ENCODE results near the gene STXBP4. TPM values are rescaled to one million over a fixed set of nuclear protein-coding genes. Genes with fewer than 3 reads are reported as not detected.

The STXBP4 gene
- total RNA-seq, 1 experiment from 2014 or later = 13.6 TPM

- DNase-seq (ENCODE audit: low read depth) = no peak
These were observed 3.3 kb downstream of the STXBP4 start for GRCh38 chr17:54971901-54972300.

- DNase-seq (ENCODE audit: low read depth) = no peak
These were observed 4.0 kb downstream of the STXBP4 start for GRCh38 chr17:54972406-54973138.

GRCh38 chr17:54974759-54975158 is 6.2 kb downstream of the STXBP4 start:
- peak; percentile 21 for DNase-seq (ENCODE audit: low read depth)

GRCh38 chr17:54976316-54976715 is 7.8 kb downstream of the STXBP4 start:
- DNase-seq (ENCODE audit: low read depth) = no peak

GRCh38 chr17:54977744-54978143 is 9.2 kb downstream of the STXBP4 start:
- DNase-seq (ENCODE audit: low read depth) = no peak

DNA sequence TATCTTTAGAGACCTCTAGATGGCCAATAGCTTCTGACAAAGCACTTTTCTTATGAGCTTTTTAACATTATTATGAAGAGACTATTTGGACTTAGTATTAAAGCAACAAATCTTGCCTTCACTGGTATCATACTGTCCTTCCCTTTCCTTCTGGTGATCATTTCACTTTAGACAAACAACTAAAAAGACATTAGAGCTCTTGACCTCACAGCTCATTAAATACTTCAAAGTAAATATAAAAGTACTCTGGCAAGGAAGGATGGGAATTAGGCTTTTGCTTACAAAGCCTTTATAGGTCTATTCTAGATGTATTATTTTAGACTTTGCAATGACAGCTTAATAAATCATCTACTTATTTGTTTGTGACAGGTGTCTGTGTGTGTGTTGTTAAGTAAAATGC is 11.1 kb downstream of the STXBP4 start:
- no peak for DNase-seq (ENCODE audit: low read depth)

DNA sequence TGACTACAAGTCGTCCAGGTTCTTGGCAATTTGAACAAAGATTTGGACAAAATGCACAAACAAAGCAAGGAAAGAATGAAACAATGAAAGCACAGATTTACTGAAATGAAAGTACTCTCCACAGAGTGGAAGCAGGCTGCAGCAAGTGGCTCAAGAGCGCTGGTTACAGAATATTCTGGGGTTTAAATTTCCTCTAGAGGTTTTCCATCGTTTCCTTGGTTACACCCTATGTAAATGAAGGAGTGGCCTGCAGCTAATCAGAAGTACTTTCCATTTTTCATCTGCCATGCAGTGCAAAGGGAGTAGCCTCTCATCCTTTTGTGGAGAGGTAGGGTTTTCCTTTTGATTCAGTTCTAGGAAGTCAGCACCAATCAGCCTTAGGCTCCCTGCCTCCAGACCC is 11.8 kb downstream of the STXBP4 start:
- DNase-seq (ENCODE audit: low read depth) = no peak

- DNase-seq (ENCODE audit: low read depth) = no peak
These were observed 13.8 kb downstream of the STXBP4 start for GRCh38 chr17:54982399-54982798.

DNA sequence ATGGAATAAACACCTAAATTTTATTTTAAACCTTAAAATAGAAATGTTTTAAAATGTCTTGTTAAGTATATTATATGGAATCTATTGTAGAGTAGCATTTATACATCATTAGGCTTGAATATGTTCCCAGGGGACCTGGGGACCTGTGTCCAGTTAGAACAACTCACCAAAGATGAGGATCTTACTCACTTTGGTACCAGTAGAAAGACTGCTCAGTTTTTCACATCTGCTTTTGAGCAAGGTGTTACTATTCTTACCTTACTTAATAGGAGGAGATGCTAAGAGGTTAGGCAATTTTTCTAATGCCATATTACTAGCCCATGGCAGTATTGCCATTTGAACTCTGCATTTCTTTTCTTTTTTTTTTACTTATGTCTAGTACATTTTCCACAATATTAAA is 14.7 kb downstream of the STXBP4 start:
- no peak for DNase-seq (ENCODE audit: low read depth)

DNA sequence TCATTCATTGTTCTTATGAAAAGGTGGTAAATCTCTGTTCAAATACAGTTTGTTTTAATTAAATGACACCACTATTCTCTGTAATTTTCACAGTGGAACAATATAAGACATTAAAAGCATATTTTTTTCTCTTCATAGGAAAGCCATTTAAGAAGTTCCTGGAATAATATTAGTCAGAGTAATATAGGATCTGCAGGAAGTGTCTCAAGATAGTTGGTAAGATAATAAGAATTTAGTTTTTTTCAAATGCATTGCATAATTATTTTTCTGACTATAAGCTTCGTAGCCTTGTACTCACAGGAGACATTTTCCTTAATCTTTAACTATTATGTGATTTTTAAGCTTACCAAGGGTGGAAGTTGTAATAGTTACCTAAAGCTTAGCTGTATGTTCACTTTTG is 16.9 kb downstream of the STXBP4 start:
- DNase-seq (ENCODE audit: low read depth) = no peak

- DNase-seq (ENCODE audit: low read depth) = no peak
These were observed 21.6 kb downstream of the STXBP4 start for GRCh38 chr17:54990118-54990517.

GRCh38 chr17:54991567-54991966 is 23.0 kb downstream of the STXBP4 start:
- no peak for DNase-seq (ENCODE audit: low read depth)

DNA sequence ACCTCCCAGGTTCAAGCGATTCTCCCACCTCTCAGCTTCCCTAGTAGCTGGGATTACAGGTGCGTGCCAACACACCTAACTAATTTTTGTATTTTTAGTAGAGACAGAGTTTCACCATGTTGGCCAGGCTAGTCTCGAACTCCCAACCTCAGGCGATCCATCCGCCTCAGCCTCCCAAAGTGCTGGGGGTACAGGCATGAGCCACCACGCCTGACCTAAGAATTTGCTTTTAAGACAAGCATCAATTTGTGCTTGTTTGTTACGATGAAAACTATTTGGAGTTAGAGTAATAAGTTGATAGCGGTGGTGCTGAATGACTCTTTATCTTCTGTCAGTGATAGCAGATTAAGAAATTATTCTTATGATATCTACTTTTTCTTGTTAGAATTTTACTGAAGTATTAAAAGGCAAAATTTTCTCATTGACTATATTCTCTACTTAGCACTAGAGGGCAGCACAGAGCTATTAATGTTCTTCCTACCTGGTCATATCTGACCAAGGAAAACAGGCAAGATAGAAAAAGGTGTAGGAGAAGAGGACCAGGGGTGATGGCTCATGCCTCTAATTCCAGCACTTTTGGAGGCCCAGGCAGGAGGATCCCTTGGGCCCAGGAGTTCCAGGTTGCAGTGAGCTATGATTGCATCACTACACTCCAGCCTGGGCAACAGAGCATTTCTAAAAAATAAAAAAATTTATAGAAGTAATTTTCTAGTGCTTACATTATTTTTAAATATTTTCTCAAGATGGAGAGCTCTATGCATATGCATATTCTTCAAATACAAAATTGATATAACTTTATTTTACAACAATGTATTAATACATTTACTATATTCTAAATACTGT is 24.5 kb downstream of the STXBP4 start:
- DNase-seq (ENCODE audit: low read depth) = peak; percentile 58

DNA sequence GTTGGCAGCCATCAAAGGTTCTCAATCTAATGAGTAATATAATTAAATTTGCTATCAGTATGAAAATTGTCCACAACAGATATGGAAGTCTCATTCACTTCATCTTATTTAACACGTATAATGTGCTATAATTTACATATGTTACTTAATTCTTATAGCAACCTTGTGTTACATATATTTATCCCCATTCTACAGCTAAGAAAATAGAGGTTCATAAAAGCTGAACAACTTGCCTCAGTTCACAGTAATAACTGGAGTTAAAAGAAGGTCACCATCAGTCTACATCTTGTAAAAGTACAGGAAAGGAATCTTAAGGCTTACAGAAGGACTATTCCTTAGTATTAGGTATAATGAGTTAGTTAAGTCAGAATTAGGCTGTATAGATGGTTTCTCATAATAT is 27.9 kb downstream of the STXBP4 start:
- DNase-seq (ENCODE audit: low read depth) = no peak

DNA sequence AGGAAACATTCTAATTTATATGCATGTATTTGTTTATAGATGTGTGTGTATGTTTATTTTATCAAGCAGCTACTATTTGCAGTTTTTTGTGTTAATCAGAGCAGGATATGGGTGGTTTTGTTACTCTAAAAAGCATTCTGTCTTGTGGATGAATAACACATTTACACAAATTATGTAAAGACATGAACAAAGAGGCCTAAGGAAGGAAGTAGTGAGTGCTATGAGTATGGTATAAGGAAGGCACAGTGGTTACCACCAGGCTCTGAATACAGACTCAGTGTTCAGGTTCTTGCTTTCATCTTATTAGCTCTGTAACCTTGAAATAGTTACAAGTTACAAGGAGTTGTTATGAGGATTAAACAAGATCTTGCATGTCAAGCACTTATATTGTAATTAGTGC is 33.9 kb downstream of the STXBP4 start:
- no peak for DNase-seq (ENCODE audit: low read depth)

DNA sequence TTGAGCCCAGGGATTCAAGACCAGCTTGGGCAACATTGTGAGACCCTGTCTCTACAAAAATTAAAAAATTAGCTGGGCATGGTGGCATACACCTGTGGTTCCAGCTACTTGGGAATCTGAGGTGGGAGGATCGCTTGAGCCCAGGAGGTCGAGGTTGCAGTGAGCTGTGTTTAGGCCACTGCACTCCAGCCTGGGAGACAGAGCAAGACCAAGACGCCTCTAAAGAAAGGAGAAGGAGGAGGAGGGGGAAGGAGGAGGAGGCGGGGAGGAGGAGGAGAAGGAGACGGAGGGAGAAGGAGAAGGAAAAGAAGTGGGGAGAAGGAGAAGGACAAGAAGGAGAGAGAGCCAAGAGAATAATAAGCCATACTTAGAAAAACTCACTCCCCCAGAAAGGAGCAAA is 35.9 kb downstream of the STXBP4 start:
- no peak for DNase-seq (ENCODE audit: low read depth)

- DNase-seq (ENCODE audit: low read depth) = peak; percentile 5
These were observed 37.0 kb downstream of the STXBP4 start for GRCh38 chr17:55005520-55005919.

- DNase-seq (ENCODE audit: low read depth) = peak; percentile 41
These were observed 55.1 kb downstream of the STXBP4 start for GRCh38 chr17:55023626-55024025.

- peak; percentile 13 for DNase-seq (ENCODE audit: low read depth)
These were observed 69.3 kb downstream of the STXBP4 start for GRCh38 chr17:55037828-55038227.

GRCh38 chr17:55038291-55038690 is 69.7 kb downstream of the STXBP4 start:
- DNase-seq (ENCODE audit: low read depth) = peak; percentile 7

DNA sequence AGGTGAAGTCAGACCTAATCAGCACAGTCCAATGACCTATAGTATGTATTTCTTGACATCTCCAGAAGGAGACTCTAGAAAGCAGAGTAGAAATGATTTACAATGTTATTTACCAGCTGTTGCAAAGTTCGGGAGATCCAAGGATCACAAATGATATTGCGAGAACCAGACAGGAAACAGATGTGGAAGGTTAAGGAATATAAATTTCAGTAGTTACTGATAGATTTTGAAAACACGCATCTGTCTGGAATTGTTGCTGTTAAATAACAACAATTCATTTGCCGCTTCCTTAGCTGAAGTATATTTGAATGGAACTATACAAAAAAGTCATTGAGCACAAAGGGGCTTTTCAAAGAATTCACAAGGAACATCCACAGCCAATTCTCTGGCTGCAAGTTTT is 72.0 kb downstream of the STXBP4 start:
- no peak for DNase-seq (ENCODE audit: low read depth)

- peak; percentile 3 for DNase-seq (ENCODE audit: low read depth)
These were observed 85.3 kb downstream of the STXBP4 start for GRCh38 chr17:55053855-55054254.

DNA sequence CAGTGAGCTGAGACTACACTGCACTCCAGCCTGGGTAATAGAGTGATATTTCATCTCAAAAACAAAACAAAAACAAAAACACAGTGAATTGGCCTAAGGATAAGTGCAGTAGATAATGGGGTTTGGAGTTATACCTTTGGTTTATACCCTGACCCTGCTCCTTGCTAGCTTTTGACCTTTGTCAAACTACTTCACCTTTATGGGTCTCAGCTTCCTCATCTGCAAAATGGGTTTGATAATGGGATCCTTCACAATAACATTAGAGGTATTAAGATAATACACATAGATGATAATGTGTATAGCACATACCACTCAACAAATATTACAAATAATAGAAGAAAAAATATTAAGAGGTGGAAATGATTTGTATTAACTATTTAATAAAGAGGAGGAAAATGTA is 85.9 kb downstream of the STXBP4 start:
- DNase-seq (ENCODE audit: low read depth) = no peak
